Activated CD4-positive, alpha-beta T cell treated with anti-CD3 and anti-CD28 coated beads for 1 hour (primary cell): ENCODE results near the gene SPATA2L.
A peak's percentile ranks its signal among the peaks of the same experiment; 100 is the strongest.

Experiments
- DNase-seq: peaks from one replicate; pipeline ENCODE4 v3.0.0-alpha.2; 2020

SPATA2L gene

GRCh38 chr16:89727406-89728120 lies 26.1 kb upstream of the SPATA2L start:
- DNase-seq, result no peak

GRCh38 chr16:89723279-89724250 lies 22.1 kb upstream of the SPATA2L start:
- DNase-seq, result peak; percentile 62

DNA sequence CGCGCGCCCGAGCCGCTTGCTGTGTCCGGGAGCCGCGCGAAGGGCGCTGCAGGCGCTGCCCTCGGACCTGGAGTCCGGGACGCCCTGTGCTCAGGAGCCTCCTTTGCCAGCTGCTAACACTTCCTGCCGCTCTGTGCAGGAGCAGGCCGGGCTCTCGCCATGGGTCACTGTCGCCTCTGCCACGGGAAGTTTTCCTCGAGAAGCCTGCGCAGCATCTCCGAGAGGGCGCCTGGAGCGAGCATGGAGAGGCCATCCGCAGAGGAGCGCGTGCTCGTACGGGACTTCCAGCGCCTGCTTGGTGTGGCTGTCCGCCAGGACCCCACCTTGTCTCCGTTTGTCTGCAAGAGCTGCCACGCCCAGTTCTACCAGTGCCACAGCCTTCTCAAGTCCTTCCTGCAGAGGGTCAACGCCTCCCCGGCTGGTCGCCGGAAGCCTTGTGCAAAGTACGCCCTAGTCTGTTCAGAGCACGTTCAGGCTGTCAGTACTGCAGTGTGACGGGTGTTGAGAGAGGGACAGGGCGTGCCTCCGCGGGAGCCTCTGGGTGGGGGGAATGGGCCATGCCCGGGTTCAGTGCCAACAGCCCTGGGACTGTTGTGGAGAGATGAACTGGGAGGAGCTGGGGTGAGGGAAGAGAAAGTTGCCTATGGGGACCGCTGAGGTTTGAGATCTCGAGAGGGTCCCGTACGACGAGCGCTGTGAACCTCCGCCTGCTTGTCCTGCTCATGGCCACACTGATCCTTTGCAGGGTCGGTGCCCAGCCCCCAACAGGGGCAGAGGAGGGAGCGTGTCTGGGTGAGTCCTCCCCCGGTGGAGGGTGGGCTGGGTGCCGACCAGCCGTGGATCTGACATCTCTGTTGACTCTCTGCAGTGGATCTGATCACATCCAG lies 21.1 kb upstream of the SPATA2L start:
- peak; percentile 49 for DNase-seq

- DNase-seq, result peak; percentile 83
These were observed 20.3 kb upstream of the SPATA2L start for GRCh38 chr16:89721546-89722391.

- DNase-seq, result peak; percentile 77
These were observed 19.5 kb upstream of the SPATA2L start, which contains the start of the genes VPS9D1 and ZNF276 for GRCh38 chr16:89720813-89721545. Gene VPS9D1, minus strand, starts transcription at chr16:89720898. Its CDS starts 37 bp downstream, at chr16:89720861. Gene ZNF276, plus strand, starts transcription at chr16:89721537. Its CDS starts 104 bp downstream, at chr16:89721641.

- DNase-seq, result no peak
These were observed 19.0 kb upstream of the SPATA2L start for GRCh38 chr16:89720551-89720812.

DNA sequence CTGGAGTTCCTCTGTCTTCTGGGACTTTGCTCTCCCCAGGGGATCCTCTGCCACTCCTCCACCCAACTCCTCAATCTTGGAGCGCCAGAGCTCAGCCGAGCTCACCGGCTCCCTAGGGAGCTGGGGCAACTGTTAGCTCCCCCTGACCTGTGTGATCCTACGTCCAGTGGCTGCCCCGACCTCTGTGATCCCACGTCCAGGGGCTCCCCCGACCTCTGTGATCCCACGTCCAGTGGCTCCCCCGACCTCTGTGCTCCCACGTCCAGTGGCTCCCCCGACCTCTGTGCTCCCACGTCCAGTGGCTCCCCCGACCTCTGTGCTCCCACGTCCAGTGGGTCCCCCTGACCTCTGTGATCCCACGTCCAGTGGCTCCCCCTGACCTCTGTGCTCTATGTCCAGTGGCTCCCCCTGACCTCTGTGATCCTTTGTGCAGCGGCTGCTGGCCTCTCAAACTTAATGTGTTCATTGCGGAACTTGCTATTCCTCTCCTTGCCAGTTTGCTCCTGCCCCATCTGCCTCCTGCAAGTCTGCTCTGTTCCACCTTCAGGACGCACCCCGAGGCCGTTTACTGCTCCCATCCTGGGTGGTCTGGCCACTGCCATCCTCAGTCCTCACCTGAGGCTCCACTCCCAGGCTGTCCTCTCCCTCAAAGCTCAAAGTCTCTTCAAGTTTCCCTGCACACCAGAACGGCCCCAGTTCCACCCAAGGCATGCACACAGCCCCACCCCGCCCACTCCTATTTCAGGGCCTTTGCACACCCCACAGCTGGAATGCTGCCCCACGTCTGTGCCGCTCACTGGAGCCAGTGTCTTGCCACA lies 16.4 kb upstream of the SPATA2L start:
- DNase-seq, result no peak

- no peak for DNase-seq
These were observed 15.6 kb upstream of the SPATA2L start for GRCh38 chr16:89716916-89717687.

DNA sequence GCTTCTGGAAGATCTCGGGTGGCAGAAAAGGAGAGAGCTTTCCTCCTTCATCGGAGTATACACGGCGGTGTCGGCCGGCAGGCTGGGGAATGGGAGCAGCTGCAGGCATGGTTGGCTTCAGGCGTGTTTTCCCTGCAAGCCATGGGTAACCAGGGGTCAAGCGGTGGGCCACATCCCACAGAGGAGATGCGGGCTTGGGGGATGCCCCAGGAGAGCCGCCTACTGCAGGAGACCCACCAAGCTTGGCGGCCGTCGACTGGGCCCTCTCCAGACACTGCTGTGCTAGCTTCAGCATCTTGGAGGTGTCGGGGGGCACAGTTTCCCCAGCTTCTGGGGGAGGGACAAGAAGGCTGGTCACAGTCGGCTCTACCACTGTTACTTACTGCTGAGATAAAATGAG lies 15.0 kb upstream of the SPATA2L start:
- no peak for DNase-seq

DNA sequence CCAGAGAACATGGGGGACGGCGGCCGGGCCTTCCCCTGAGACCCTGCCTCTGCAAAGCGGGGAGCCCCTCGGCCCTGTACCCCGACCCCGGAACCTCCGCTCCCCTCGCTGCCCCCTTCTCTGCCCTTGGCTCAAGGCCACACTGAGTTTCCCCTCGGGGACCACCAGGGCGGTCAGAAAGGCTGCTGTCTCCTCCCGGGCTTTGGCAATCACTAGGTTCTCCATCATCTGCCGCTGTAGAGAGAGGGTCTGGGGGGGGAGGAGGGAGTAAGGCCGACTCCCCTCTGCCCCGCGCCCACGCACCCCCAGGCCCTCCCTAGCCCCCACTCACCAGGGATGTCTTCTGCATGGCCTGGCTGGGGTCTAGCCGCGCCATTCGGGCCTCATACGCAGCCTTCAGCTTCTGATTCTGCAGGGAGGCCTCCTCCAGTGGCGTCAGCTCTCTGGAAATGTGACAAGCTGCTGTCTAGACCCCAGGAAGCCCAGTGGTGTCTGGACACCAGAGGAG lies 10.8 kb upstream of the SPATA2L start:
- DNase-seq, result no peak

DNA sequence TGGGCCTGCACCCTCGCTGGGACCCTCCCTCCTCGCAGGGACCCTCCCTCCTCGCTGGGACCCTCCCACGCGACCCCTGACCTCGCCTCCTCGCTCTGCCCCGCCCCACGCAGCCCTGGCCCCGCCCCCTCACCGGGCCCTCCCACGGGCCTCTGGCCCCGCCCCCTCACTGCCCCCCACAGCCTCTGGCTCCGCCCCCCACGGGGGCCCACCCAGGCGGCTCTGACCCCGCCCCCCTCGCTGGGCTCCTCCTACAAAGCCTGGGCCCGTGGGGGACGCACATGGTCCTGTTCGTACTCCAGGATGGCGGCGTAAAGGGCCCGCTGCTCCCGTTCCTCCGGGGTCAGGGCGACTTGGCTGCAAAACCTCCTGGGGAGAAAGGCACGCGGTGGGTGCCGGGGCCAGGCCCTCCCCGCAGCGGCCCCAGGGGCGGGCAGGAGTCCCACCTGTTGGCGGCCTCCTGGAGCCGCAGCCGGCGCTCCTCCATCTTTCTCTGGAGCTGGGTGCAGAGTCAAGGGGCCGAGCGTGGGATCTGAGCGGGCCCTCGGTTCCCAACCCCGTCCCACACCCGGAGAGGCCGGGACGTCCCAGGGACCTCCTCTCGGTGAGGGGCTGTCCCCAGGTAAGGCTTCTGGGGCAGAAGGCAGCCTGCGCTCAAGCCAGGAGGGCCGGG lies 10.2 kb upstream of the SPATA2L start:
- peak; percentile 54 for DNase-seq

DNA sequence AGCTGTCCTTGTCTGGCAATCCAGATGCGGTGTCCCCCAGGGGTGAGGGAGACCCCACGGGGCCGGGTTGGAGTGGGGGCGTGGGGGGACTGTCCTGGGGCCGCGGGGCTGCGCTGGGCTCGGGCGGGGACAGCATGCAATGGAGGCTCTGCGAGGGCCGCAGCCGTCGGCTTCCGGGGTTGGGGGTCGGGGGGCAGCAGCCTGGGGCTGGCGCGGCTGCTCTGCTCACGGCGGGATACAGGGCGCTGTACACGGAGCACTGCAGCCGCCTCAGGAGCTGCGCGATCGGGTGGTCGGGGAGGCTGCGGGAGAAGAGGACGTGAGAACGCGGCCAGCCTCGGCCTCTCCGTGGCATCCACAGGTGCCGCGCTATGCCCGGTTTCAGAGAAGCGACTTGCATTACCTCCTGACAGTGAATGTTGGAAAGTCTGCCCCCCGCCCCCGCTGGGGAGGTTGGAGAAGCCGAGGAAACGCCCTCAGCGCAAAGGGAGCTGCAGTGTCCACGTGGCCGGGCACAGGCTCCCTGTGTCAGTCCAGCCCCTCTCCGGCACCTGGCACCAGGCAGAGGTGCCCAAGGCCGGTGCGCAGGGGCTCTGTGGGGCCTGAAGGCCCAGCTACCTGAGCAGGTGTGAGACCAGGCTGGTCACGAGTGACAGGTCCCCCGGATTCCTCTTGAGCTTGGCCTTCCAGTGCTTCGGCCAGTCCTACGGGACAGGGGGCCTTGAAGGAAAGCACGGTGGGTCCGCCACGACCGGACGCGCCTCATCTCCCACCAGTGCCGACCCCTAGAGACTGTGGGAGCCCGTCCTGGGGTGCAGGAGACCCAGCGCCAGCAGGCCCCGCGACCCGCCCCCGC lies 9.4 kb upstream of the SPATA2L start:
- DNase-seq, result no peak

DNA sequence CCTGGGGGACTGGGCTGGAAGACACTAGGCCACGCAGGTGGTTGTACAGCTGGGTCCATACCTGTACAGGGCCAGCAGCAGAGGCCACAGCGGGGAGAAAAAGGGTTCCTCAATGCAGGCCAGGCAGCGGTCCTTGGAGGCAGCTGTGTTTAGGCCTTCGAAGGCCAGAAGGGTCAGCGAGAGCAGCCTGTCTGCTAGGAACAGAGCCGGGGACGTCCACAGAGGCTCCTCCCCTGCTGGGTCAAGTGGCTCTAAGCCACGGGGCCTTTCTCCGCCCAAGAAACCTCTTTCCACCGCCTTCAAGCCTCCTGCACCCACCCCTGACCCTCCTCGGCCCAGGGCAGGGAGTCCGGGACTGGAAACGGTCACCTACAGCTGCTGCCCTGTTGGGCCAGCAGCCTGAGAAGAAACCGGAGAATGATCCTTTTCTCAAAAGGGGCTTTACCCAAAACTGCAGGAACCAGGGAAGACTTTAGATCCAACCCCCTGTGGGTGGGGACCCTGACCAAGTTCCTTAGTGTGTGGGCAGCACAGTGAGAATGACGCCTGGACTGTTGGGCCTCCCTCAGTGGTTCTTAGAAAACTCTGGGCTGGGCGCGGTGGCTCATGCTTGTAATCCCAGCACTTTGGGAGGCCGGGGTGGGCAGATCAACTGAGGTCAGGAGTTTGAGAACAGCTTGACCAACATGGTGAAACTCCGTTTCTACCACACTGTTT lies 8.4 kb upstream of the SPATA2L start:
- DNase-seq, result no peak

DNA sequence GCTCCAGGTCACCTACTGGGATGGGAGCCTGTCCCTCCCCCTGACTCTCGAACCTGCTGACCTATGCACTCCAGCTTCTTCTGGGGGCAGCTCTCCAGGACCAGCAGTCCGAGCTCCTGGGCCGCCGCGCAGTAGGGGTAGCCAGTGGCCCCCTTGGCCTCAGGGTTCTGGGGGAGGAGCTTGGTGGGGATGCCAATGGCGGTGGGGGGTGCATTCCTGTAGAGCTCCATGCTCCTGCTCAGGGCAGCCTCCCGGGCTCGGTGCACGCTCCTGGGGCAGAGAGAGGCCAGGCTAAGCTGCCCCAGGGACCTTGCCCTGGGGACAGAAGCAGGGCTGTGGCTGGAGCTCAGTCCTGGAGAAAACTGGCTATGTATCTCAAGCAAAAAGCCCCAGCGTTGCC lies 7.7 kb upstream of the SPATA2L start:
- DNase-seq, result no peak

DNA sequence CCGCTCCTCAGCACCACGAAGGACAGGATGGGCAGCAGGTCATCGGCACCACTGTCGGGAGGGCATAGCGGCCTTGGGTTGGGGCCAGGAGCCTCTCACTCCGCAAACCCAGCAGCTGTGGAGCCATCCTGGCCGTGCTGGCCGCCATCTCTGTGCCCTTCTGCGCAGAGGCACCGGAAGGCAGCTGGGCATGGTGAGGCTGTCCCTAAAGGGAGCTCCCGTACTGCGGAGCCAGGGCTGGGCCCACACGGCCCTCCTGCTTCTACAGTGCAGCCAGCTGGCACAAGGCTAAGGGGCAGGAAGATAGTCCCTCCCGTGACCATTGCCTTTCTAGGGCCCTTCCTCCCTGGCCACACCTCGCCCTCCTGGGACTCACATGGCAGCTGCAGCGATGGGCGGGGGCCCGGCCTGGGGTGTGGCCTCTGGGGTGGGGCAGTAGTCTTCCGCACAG lies 7.0 kb upstream of the SPATA2L start:
- DNase-seq, result no peak

DNA sequence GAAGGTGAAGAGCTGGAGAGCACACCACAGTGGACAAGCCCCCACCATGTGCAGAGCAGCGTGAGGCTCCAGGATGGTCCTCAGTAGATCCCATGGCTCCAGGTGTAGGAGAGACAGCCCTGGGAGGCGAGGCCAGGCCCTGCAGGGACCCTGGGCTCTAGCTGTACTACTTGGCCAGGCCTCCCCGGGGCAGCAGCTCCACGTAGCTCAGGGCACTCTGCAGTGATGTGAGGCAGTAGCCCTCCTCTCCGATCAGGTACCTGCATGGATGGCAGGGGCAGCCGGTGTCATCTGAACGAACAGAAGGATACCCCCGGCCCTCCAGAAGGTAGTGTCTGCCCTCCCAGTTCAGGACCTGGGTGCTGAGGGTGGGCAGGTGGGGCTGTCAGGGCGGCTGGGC lies 6.2 kb upstream of the SPATA2L start:
- DNase-seq, result no peak
